Left ventricle myocardium inferior (tissue), 1 donor: ENCODE measurements around the gene KRT35. TPM values are rescaled to one million over a fixed set of nuclear protein-coding genes. Genes with fewer than 3 reads are reported as not detected.
A peak's percentile ranks its signal among the peaks of the same experiment; 100 is the strongest.

Experiments used
- DNase-seq: peaks from one replicate; pipeline ENCODE4 v3.0.0-alpha.2; 2020
- H3K27ac ChIP-seq: fragments of 200-600 bp; replicated peaks from 2 replicates; pipeline ENCODE4 v1.8.0; 2021
- H3K27me3 ChIP-seq: fragments of 200-600 bp; 2 replicates; pipeline ENCODE4 v1.8.0; 2021; ENCODE audit warnings: low read depth
- H3K36me3 ChIP-seq: fragments of 200-600 bp; 2 replicates; pipeline ENCODE4 v1.8.0; 2021
- H3K4me1 ChIP-seq: fragments of 200-600 bp; 2 replicates; pipeline ENCODE4 v1.8.0; 2021
- H3K4me3 ChIP-seq: fragments of 200-600 bp; 2 replicates; pipeline ENCODE4 v1.8.0; 2021; ENCODE audit warnings: mild to moderate bottlenecking, moderate library complexity
- H3K9me3 ChIP-seq: fragments of 200-600 bp; replicated peaks from 2 replicates; pipeline ENCODE4 v1.8.0; 2021
- CTCF ChIP-seq: fragments of 200-600 bp; IDR thresholded peaks from 2 replicates; pipeline ENCODE4 v1.8.0; 2021; ENCODE audit warnings: antibody characterized with exemption, mild to moderate bottlenecking, borderline replicate concordance
- intact Hi-C: fragments of 100-400 bp; cut with micrococcal nuclease; formaldehyde crosslinking; loops from one replicate; pipeline ENCODE4 v1.11.0; 2022
- total RNA-seq: library from RNA; stranded (reverse); fragmentation: NEBNext Ultra II Directional; extraction: Animal tissue kit (Norgen Biotek cat#: 25700); gene quantifications from one replicate; pipeline ENCODE4 v1.2.1, GENCODE V29; 2021
- donor health status: DM: no; HTN: yes; CAD: no; lungs with severe emphysema.

KRT35 gene
- total RNA-seq, 1 donor from 2014 or later, result not detected

- no peak overlapping the region for H3K27ac ChIP-seq
- no peak overlapping the region for H3K4me3 ChIP-seq
- no peaks in the 10 kb centered on the region for H3K36me3 ChIP-seq
- H3K27me3 ChIP-seq, result peaks cover 68% of the 10 kb centered on the region
- H3K9me3 ChIP-seq, result no peaks in the 10 kb centered on the region
- TF ChIP-seq CTCF, result peak; percentile 62
- DNase-seq, result peak; percentile 48
- intact Hi-C loops, result no loop called here
- H3K4me1 ChIP-seq, result no peaks in the 10 kb centered on the region
These were observed 16.0 kb upstream of the KRT35 start for GRCh38 chr17:41496803-41497484.

GRCh38 chr17:41494524-41494923 is 13.6 kb upstream of the KRT35 start:
- no peaks in the 10 kb centered on the region for H3K9me3 ChIP-seq
- no peak overlapping the region for H3K27ac ChIP-seq
- intact Hi-C loops, result no loop called here
- H3K36me3 ChIP-seq, result no peaks in the 10 kb centered on the region
- TF ChIP-seq CTCF, result no peak
- H3K4me3 ChIP-seq, result no peak overlapping the region
- H3K4me1 ChIP-seq, result no peaks in the 10 kb centered on the region
- DNase-seq, result no peak
- peaks cover 60% of the 10 kb centered on the region for H3K27me3 ChIP-seq

GRCh38 chr17:41492771-41493170 is 11.8 kb upstream of the KRT35 start:
- peak overlapping the region; percentile 27 for H3K27ac ChIP-seq
- no peaks in the 10 kb centered on the region for H3K4me1 ChIP-seq
- DNase-seq, result peak; percentile 30
- H3K36me3 ChIP-seq, result no peaks in the 10 kb centered on the region
- no peak for TF ChIP-seq CTCF
- peaks cover 60% of the 10 kb centered on the region for H3K27me3 ChIP-seq
- H3K4me3 ChIP-seq, result no peak overlapping the region
- H3K9me3 ChIP-seq, result no peaks in the 10 kb centered on the region
- intact Hi-C loops, result no loop called here

GRCh38 chr17:41492351-41492750 is 11.4 kb upstream of the KRT35 start:
- Histone ChIP-seq H3K36me3 (no peaks in the 10 kb centered on the region), H3K4me1 (no peaks in the 10 kb centered on the region), H3K4me3 (no peak overlapping the region), H3K9me3 (no peaks in the 10 kb centered on the region), H3K27ac (peak overlapping the region; percentile 27), H3K27me3 (peaks cover 60% of the 10 kb centered on the region)
- TF ChIP-seq CTCF, result no peak
- intact Hi-C loops, result no loop called here
- DNase-seq, result no peak

- no peaks in the 10 kb centered on the region for H3K9me3 ChIP-seq
- no peak overlapping the region for H3K4me3 ChIP-seq
- intact Hi-C loops, result no loop called here
- H3K4me1 ChIP-seq, result no peaks in the 10 kb centered on the region
- no peak for DNase-seq
- no peaks in the 10 kb centered on the region for H3K36me3 ChIP-seq
- H3K27me3 ChIP-seq, result peaks cover 60% of the 10 kb centered on the region
- no peak overlapping the region for H3K27ac ChIP-seq
- TF ChIP-seq CTCF, result no peak
These were observed 10.5 kb upstream of the KRT35 start for GRCh38 chr17:41491476-41491875.
